GM23248 (cell line): ENCODE results near the gene FAM234B.

Experiments
- EZH2 ChIP-seq: fragments of 200-600 bp; sonication (generic); IDR thresholded peaks from 2 replicates; pipeline ENCODE4 v1.6.1; 2018; ENCODE audit warnings: antibody characterized with exemption, mild to moderate bottlenecking; ENCODE audit not compliant: insufficient read depth, poor library complexity, severe bottlenecking
- EZH2phosphoT487 ChIP-seq: fragments of 200-600 bp; sonication (generic); IDR thresholded peaks from 2 replicates; pipeline ENCODE4 v1.6.1; 2018; ENCODE audit warnings: antibody characterized with exemption, moderate library complexity, mild to moderate bottlenecking, low read depth; ENCODE audit not compliant: insufficient read depth

DNA sequence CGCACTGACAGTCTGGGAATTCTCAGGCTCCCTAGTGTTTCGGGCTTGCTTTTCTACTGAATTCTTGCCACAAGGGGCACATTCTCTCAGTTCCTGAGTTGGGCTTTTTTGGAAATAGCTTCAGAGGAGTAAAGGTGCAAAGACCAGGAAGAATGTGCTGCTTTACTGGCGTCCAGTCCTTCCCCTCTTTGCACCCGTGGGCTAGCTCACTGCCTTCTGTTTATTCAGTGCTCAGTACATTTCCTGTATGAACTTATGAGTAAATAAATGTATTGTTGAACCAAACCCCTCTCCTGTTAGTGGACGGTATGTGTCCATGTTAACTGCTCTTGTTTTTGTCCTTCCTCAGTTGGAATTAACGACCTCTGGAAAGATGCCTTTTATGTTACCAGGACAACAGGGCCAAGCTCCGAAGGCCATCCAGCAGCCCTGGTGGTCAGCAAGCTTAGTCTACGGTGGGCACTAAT is 35.3 kb downstream of the FAM234B start:
- TF ChIP-seq EZH2: no peak
- no peak for TF ChIP-seq EZH2phosphoT487
